ENCODE results near the gene F10. TPM values are rescaled to one million over a fixed set of nuclear protein-coding genes. Genes with fewer than 3 reads are reported as not detected.

The F10 gene
- total and polyA plus RNA-seq, 2 of the 13 experiments (the other 11 are each of a cell fraction or from before 2014, with no cell fraction given): 58.4 to 237 TPM

- Histone ChIP-seq H3K79me2 (ENCODE audit: insufficient read depth, low read length) (peaks cover 10% of the 10 kb centered on the region), H3K4me2 (ENCODE audit: low read depth, low read length) (no peak overlapping the region), H3K27me3 (ENCODE audit: control insufficient read depth in 1 of 2, insufficient read depth in 2 of 2, low read length in 2 of 2) (no peaks in the 10 kb centered on the region), H2AFZ (ENCODE audit: low read length) (no peak overlapping the region), H4K20me1 (ENCODE audit: insufficient read depth, low read length) (no peaks in the 10 kb centered on the region), H3K9ac (ENCODE audit: insufficient read depth, low read depth, low read length) (no peak overlapping the region), H3K36me3 (replicated peaks in 1 of 2; ENCODE audit: control insufficient read depth in 1 of 2, insufficient read depth in 2 of 2, low read length in 2 of 2) (peaks cover 16 to 45% of the 10 kb centered on the region in 2 experiments), H3K27ac (ENCODE audit: extremely low read length, insufficient read depth, low read length) (no peak overlapping the region), H3K4me1 (ENCODE audit: insufficient read depth, low read length) (peaks cover 31% of the 10 kb centered on the region), H3K9me3 (ENCODE audit: low read length) (no peaks in the 10 kb centered on the region), H3K4me3 (replicated peaks in 1 of 3; ENCODE audit: insufficient read depth in 1 of 3, low read depth in 2 of 3, low read length in 3 of 3) (no peak overlapping the region)
- in situ Hi-C loops (cut with HindIII; ENCODE audit: extremely low pct_ligation_motif_present, low pct_unique_long_range_greater_than_20kb) (no loop called here), intact Hi-C loops (cut with micrococcal nuclease; ENCODE audit: unreplicated experiment) (loop anchor here (5.0 kb wide), 1 partner anchor 454 kb away; the partner anchor contains the start of gene ATP11A)
- ChIA-PET POLR2A (interaction anchor here (0.9 kb wide), 1 partner anchor 23 kb away, joined by 6 read pairs; the partner anchor contains the start of gene F10), CTCF (ENCODE audit: low intra/inter-chr PET ratio, low total read pairs) (no interaction called here)
- 96% methylated on average over 12 of the region's 15 CpGs for WGBS (ENCODE audit: low lambda C conversion rate)
- TF ChIP-seq CC2D1A (CRISPR knock-in tag; IDR thresholded peaks at IDR 0.05) (no peak), MAFK (conservative IDR thresholded peaks at IDR 0.05 in 1 of 2, IDR thresholded peaks at IDR 0.05 in 1 of 2; ENCODE audit: low read length in 2 of 2) (0 out of 4 replicates have a peak, but pooled peaks of 1 of the 2 experiments have one; percentile 25), ZNF414 (CRISPR knock-in tag; IDR thresholded peaks at IDR 0.05) (no peak)
- ATAC-seq: no peak
- BruUV-seq (replicated peaks): no TSS peak
- DNase-seq (ENCODE audit: low spot score): no peak
- no peak for FAIRE-seq
These were observed 23.5 kb downstream of the F10 start for GRCh38 chr13:113145911-113146598.

- intact Hi-C loops (cut with micrococcal nuclease; ENCODE audit: unreplicated experiment): loop anchor here (5.0 kb wide), 1 partner anchor 454 kb away; the partner anchor contains the start of gene ATP11A
- peaks cover 16% of the 10 kb centered on the region for H3K79me2 ChIP-seq (ENCODE audit: insufficient read depth, low read length)
- no peak overlapping the region for H3K27ac ChIP-seq (ENCODE audit: extremely low read length, insufficient read depth, low read length)
- H3K4me3 ChIP-seq (replicated peaks in 1 of 3; ENCODE audit: insufficient read depth in 1 of 3, low read depth in 2 of 3, low read length in 3 of 3): no peak overlapping the region
- H3K9ac ChIP-seq (ENCODE audit: insufficient read depth, low read depth, low read length): no peak overlapping the region
- in situ Hi-C loops (cut with HindIII; ENCODE audit: extremely low pct_ligation_motif_present, low pct_unique_long_range_greater_than_20kb): no loop called here
- H3K9me3 ChIP-seq (ENCODE audit: low read length): no peaks in the 10 kb centered on the region
- H3K4me1 ChIP-seq (ENCODE audit: insufficient read depth, low read length): peaks cover 31% of the 10 kb centered on the region
- FAIRE-seq: no peak
- no peak for ATAC-seq
- no TSS peak for BruUV-seq (replicated peaks)
- DNase-seq (ENCODE audit: low spot score): no peak
- POLR2A ChIA-PET: interaction anchor here (1.6 kb wide), 1 partner anchor 37 kb away, joined by 4 read pairs; no protein-coding TSS in a partner anchor
- H2AFZ ChIP-seq (ENCODE audit: low read length): no peak overlapping the region
- peaks cover 12 to 38% of the 10 kb centered on the region in 2 experiments for H3K36me3 ChIP-seq (replicated peaks in 1 of 2; ENCODE audit: control insufficient read depth in 1 of 2, insufficient read depth in 2 of 2, low read length in 2 of 2)
- H3K27me3 ChIP-seq (ENCODE audit: control insufficient read depth in 1 of 2, insufficient read depth in 2 of 2, low read length in 2 of 2): no peaks in the 10 kb centered on the region
- WGBS (ENCODE audit: low lambda C conversion rate): 97% methylated on average over 6 of the region's 9 CpGs
- CTCF ChIA-PET (ENCODE audit: low intra/inter-chr PET ratio, low total read pairs): no interaction called here
- H3K4me2 ChIP-seq (ENCODE audit: low read depth, low read length): no peak overlapping the region
- no peaks in the 10 kb centered on the region for H4K20me1 ChIP-seq (ENCODE audit: insufficient read depth, low read length)
- TF ChIP-seq AGO2 (optimal IDR thresholded peaks at IDR 0.05; ENCODE audit: low read depth, low read length): peak; percentile 10
- TF ChIP-seq ZNF687 (CRISPR knock-in tag; IDR thresholded peaks at IDR 0.05): peak; percentile 21; the same call in 1 of the 2 replicates
- no peak for TF ChIP-seq HNF1B (CRISPR knock-in tag; IDR thresholded peaks at IDR 0.05)
- TF ChIP-seq ZBTB7B (CRISPR knock-in tag; IDR thresholded peaks at IDR 0.05): no peak
- no peak for TF ChIP-seq HINFP (CRISPR knock-in tag; IDR thresholded peaks at IDR 0.05; ENCODE audit: low read depth)
These were observed 24.2 kb downstream of the F10 start for GRCh38 chr13:113146750-113147149.
